Loucy (cell line): Measurements from ENCODE around the gene JAZF1.

Source experiments
- H2AFZ ChIP-seq: fragments of 200-600 bp; sonication (generic); 2 replicates; pipeline ENCODE4 v1.6.0; 2016; ENCODE audit warnings: antibody characterized with exemption, mild to moderate bottlenecking, low read length, moderate library complexity
- H3F3A ChIP-seq: fragments of 200-600 bp; 2 replicates; pipeline ENCODE4 v1.6.0; 2016; ENCODE audit warnings: antibody characterized with exemption, low read depth, mild to moderate bottlenecking
- H3K27me3 ChIP-seq: fragments of 200-600 bp; sonication (generic); 2 replicates; pipeline ENCODE4 v1.6.1; 2014; ENCODE audit warnings: low read length, mild to moderate bottlenecking; ENCODE audit not compliant: insufficient read depth, poor library complexity, severe bottlenecking
- H3K36me3 ChIP-seq: fragments of 200-600 bp; sonication (generic); 2 replicates; pipeline ENCODE4 v1.6.1; 2016; ENCODE audit warnings: low read length; ENCODE audit not compliant: insufficient read depth
- H3K4me1 ChIP-seq: fragments of 200-600 bp; sonication (generic); 2 replicates; pipeline ENCODE4 v1.5.1; 2014; ENCODE audit warnings: low read length, mild to moderate bottlenecking; ENCODE audit not compliant: insufficient read depth, poor library complexity, severe bottlenecking
- H3K4me2 ChIP-seq: fragments of 200-600 bp; sonication (generic); 2 replicates; pipeline ENCODE4 v1.6.0; 2014; ENCODE audit warnings: antibody characterized with exemption, low read length, low read depth, mild to moderate bottlenecking; ENCODE audit not compliant: poor library complexity, severe bottlenecking
- H3K4me3 ChIP-seq: fragments of 200-600 bp; sonication (generic); 2 replicates; pipeline ENCODE4 v1.5.1; 2014; ENCODE audit warnings: low read length, mild to moderate bottlenecking, mixed read lengths; ENCODE audit not compliant: poor library complexity, severe bottlenecking
- H3K79me2 ChIP-seq: fragments of 200-600 bp; sonication (generic); 2 replicates; pipeline ENCODE4 v1.6.1; 2014; ENCODE audit warnings: low read length; ENCODE audit not compliant: insufficient read depth
- H3K9ac ChIP-seq: fragments of 200-600 bp; sonication (generic); 2 replicates; pipeline ENCODE4 v1.6.0; 2014; ENCODE audit warnings: mild to moderate bottlenecking, low read depth, low read length, moderate library complexity; ENCODE audit not compliant: poor library complexity, severe bottlenecking
- H3K9me2 ChIP-seq: fragments of 200-600 bp; sonication (generic); replicated peaks from 2 replicates; pipeline ENCODE4 v1.6.1; 2016; ENCODE audit warnings: low read depth, low read length, mixed read lengths
- H3K9me3 ChIP-seq: fragments of 200-600 bp; sonication (generic); 2 replicates; pipeline ENCODE4 v1.6.1; 2014; ENCODE audit warnings: mild to moderate bottlenecking, antibody characterized with exemption, low read length, low read depth; ENCODE audit not compliant: insufficient read depth
- H4K20me1 ChIP-seq: fragments of 200-600 bp; sonication (generic); 2 replicates; pipeline ENCODE4 v1.6.0; 2014; ENCODE audit warnings: antibody characterized with exemption, low read length, mild to moderate bottlenecking; ENCODE audit not compliant: insufficient read depth, poor library complexity, severe bottlenecking
- EZH2phosphoT487 ChIP-seq: fragments of 200-600 bp; IDR thresholded peaks from 2 replicates; pipeline ENCODE4 v1.6.1; 2018; ENCODE audit warnings: antibody characterized with exemption, mild to moderate bottlenecking, moderate library complexity, borderline replicate concordance
- TF ChIP-seq, protein P1 (sequence below): fragments of 200-600 bp; sonication (generic); conservative IDR thresholded peaks from 2 replicates; pipeline ENCODE4 v1.5.1; 2014; ENCODE audit warnings: mild to moderate bottlenecking, antibody characterized with exemption, low read length

Gene JAZF1

GRCh38 chr7:27840760-27841364 is 339.7 kb downstream of the JAZF1 start:
- Histone ChIP-seq H3K9me3 (no peaks in the 10 kb centered on the region), H3K4me3 (no peak overlapping the region), H3K4me2 (no peak overlapping the region), H3K36me3 (peaks cover 3% of the 10 kb centered on the region; the same call in 1 of the 2 replicates), H3K27me3 (no peaks in the 10 kb centered on the region), H3F3A (no peaks in the 10 kb centered on the region), H3K9me2 (no peaks in the 10 kb centered on the region), H3K4me1 (peaks cover 12% of the 10 kb centered on the region), H3K79me2 (no peaks in the 10 kb centered on the region), H3K9ac (no peak overlapping the region), H4K20me1 (no peaks in the 10 kb centered on the region), H2AFZ (no peak overlapping the region)
- TF ChIP-seq EZH2phosphoT487, result no peak
- TF ChIP-seq, protein P1, sequence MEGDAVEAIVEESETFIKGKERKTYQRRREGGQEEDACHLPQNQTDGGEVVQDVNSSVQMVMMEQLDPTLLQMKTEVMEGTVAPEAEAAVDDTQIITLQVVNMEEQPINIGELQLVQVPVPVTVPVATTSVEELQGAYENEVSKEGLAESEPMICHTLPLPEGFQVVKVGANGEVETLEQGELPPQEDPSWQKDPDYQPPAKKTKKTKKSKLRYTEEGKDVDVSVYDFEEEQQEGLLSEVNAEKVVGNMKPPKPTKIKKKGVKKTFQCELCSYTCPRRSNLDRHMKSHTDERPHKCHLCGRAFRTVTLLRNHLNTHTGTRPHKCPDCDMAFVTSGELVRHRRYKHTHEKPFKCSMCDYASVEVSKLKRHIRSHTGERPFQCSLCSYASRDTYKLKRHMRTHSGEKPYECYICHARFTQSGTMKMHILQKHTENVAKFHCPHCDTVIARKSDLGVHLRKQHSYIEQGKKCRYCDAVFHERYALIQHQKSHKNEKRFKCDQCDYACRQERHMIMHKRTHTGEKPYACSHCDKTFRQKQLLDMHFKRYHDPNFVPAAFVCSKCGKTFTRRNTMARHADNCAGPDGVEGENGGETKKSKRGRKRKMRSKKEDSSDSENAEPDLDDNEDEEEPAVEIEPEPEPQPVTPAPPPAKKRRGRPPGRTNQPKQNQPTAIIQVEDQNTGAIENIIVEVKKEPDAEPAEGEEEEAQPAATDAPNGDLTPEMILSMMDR, result no peak

GRCh38 chr7:27840313-27840712 is 340.3 kb downstream of the JAZF1 start:
- no peaks in the 10 kb centered on the region for H3K27me3 ChIP-seq
- H2AFZ ChIP-seq, result no peak overlapping the region
- H3F3A ChIP-seq, result no peaks in the 10 kb centered on the region
- H3K4me3 ChIP-seq, result no peak overlapping the region
- TF ChIP-seq EZH2phosphoT487, result no peak
- TF ChIP-seq, protein P1, result no peak
- no peaks in the 10 kb centered on the region for H4K20me1 ChIP-seq
- no peak overlapping the region for H3K4me2 ChIP-seq
- H3K79me2 ChIP-seq, result no peaks in the 10 kb centered on the region
- H3K9ac ChIP-seq, result no peak overlapping the region
- H3K4me1 ChIP-seq, result peaks cover 12% of the 10 kb centered on the region
- peaks cover 5% of the 10 kb centered on the region; the same call in 1 of the 2 replicates for H3K36me3 ChIP-seq
- H3K9me2 ChIP-seq, result no peaks in the 10 kb centered on the region
- H3K9me3 ChIP-seq, result no peaks in the 10 kb centered on the region

GRCh38 chr7:27839099-27839498 is 341.5 kb downstream of the JAZF1 start:
- no peak for TF ChIP-seq EZH2phosphoT487
- TF ChIP-seq, protein P1, result no peak
- Histone ChIP-seq H3K9ac (no peak overlapping the region), H3K9me3 (no peaks in the 10 kb centered on the region), H3K79me2 (no peaks in the 10 kb centered on the region), H2AFZ (no peak overlapping the region), H3K4me1 (peaks cover 12% of the 10 kb centered on the region), H3K4me3 (no peak overlapping the region), H3K4me2 (no peak overlapping the region), H3K36me3 (peaks cover 8% of the 10 kb centered on the region; the same call in 1 of the 2 replicates), H3K27me3 (no peaks in the 10 kb centered on the region), H4K20me1 (no peaks in the 10 kb centered on the region), H3K9me2 (no peaks in the 10 kb centered on the region), H3F3A (no peaks in the 10 kb centered on the region)
